K562 (cell line): ENCODE measurements around the gene TMEM30A. TPM values are rescaled to one million over a fixed set of nuclear protein-coding genes. Genes with fewer than 3 reads are reported as not detected.

Experiments
- GATAD2B ChIP-seq: fragments of 450-650 bp; IDR thresholded peaks from 2 replicates; pipeline ENCODE4 v1.6.1; 2017; ENCODE audit warnings: mild to moderate bottlenecking, borderline replicate concordance
- MGA ChIP-seq: fragments of 450-650 bp; IDR thresholded peaks from 2 replicates; pipeline ENCODE4 v1.6.1; 2016; ENCODE audit warnings: mild to moderate bottlenecking, moderate library complexity
- ZNF668 ChIP-seq: fragments of 250-450 bp; sonication (Bioruptor Pico); IDR thresholded peaks from 2 replicates; pipeline ENCODE4 v1.8.0; 2022; ENCODE audit warnings: mild to moderate bottlenecking, inconsistent platforms
- polyA plus RNA-seq, 8 experiments: library from polyadenylated mRNA; depleted of rRNA in 4 of 8; stranded (reverse) in 5 of 8; unstranded in 3 of 8; fragments of >200 nt; fragmentation: Nextera tagmentation in 2 of 8; fragmentation: Illumina TruSeq in 1 of 8; extraction: Ambion mirVana in 2 of 8; extraction: Trizol in 1 of 8; gene quantifications; 2 replicates each; pipeline versions ENCODE4 v1.2.1 to v1.2.3, GENCODE V29; 2011 to 2014; ENCODE audit warnings: inconsistent platforms in 1 of 8, missing spikeins in 1 of 8
- total RNA-seq, 7 experiments: library from RNA; depleted of rRNA in 6 of 7; stranded (reverse); fragments of >200 nt in 6 of 7; fragmentation: Illumina TruSeq in 2 of 7; extraction: Trizol in 2 of 7; gene quantifications; 2 replicates each; pipeline versions ENCODE4 v1.2.1 to v1.2.3, GENCODE V29; 2011 to 2021; ENCODE audit warnings: low replicate concordance in 1 of 7

Gene TMEM30A
- total and polyA plus RNA-seq, 9 of the 15 experiments (the other 6 are each of a cell fraction or from before 2014, with no cell fraction given), result 6.5 to 31.2 (median 16.3) TPM

GRCh38 chr6:75249837-75250236 is 34.8 kb downstream of the TMEM30A start (continued):
- TF ChIP-seq MGA (no peak), GATAD2B (no peak), ZNF668 (CRISPR knock-in tag) (no peak)
